ENCODE measurements around the gene CHKB.
A peak's percentile ranks its signal among the peaks of the same experiment; 100 is the strongest.
"Not testable (repeated sequence)": the region's sequence is repeated elsewhere in the genome, so short reads cannot be mapped to it uniquely, and the experiment has no call there.

The CHKB gene

GRCh38 chr22:50612168-50612527 lies 29.5 kb upstream of the CHKB start:
- no peak for DNase-seq

- DNase-seq = no peak
Measured at GRCh38 chr22:50611341-50612060, 28.9 kb upstream of the CHKB start.

- DNase-seq = no peak
Measured at GRCh38 chr22:50610581-50610980, 27.9 kb upstream of the CHKB start.

- no peak for DNase-seq
Measured at GRCh38 chr22:50610041-50610451, 27.4 kb upstream of the CHKB start.

- no peak for DNase-seq
Measured at GRCh38 chr22:50609599-50609998, 26.9 kb upstream of the CHKB start.

GRCh38 chr22:50608996-50609395 lies 26.3 kb upstream of the CHKB start:
- DNase-seq = no peak

GRCh38 chr22:50608058-50608840 lies 25.6 kb upstream of the CHKB start:
- DNase-seq = not testable (repeated sequence)

GRCh38 chr22:50607659-50608020 lies 25.0 kb upstream of the CHKB start:
- DNase-seq = no peak

- no peak for DNase-seq
Measured at GRCh38 chr22:50606946-50607658, 24.5 kb upstream of the CHKB start.

GRCh38 chr22:50606165-50606945 lies 23.7 kb upstream of the CHKB start:
- no peak for DNase-seq

GRCh38 chr22:50605613-50606074 lies 23.0 kb upstream of the CHKB start:
- no peak for DNase-seq

- no peak for DNase-seq
Measured at GRCh38 chr22:50605002-50605612, 22.5 kb upstream of the CHKB start.

- DNase-seq = no peak
Measured at GRCh38 chr22:50604256-50605001, 21.8 kb upstream of the CHKB start.

- no peak for DNase-seq
Measured at GRCh38 chr22:50603511-50604255, 21.0 kb upstream of the CHKB start.

- no peak for DNase-seq
Measured at GRCh38 chr22:50602338-50602700, 19.7 kb upstream of the CHKB start.

- no peak for DNase-seq
Measured at GRCh38 chr22:50601669-50602337, 19.2 kb upstream of the CHKB start.

GRCh38 chr22:50600967-50601668 lies 18.5 kb upstream of the CHKB start:
- no peak for DNase-seq

- DNase-seq = no peak
Measured at GRCh38 chr22:50600538-50600937, 17.9 kb upstream of the CHKB start, which contains the start of gene MAPK8IP2. Gene MAPK8IP2 (plus strand): TSS chr22:50600793. CDS start chr22:50600819, 26 bp downstream.

GRCh38 chr22:50599816-50600455 lies 17.3 kb upstream of the CHKB start:
- DNase-seq = peak; percentile 27

Data from fibroblast of skin of abdomen (primary cell).